K562 (cell line): Measurements from ENCODE around the gene SLC6A13.

Source experiments
- IRF2 ChIP-seq: sonication (generic); formaldehyde crosslinking; IDR thresholded peaks from 2 replicates; pipeline ENCODE4 v1.8.1; 2022; ENCODE audit warnings: mild to moderate bottlenecking, missing genetic modification reagents
- NFATC3 ChIP-seq: fragments of 450-650 bp; IDR thresholded peaks from 2 replicates; pipeline ENCODE4 v1.6.1; 2017; ENCODE audit warnings: mild to moderate bottlenecking
- NR3C1 ChIP-seq: sonication (generic); formaldehyde crosslinking; IDR thresholded peaks from 2 replicates; pipeline ENCODE4 v1.8.1; 2022; ENCODE audit warnings: missing genetic modification reagents
- PHF21A ChIP-seq: fragments of 450-650 bp; IDR thresholded peaks from 2 replicates; pipeline ENCODE4 v1.6.1; 2017; ENCODE audit warnings: low read depth, borderline replicate concordance
- STAG1 ChIP-seq: sonication (generic); formaldehyde crosslinking; IDR thresholded peaks from 2 replicates; pipeline ENCODE4 v1.5.0; 2020; ENCODE audit warnings: missing genetic modification reagents, borderline replicate concordance
- TAF15 ChIP-seq: fragments of 200-400 bp; formaldehyde crosslinking; IDR thresholded peaks from 2 replicates; pipeline ENCODE4 v1.6.1; 2017; ENCODE audit warnings: mild to moderate bottlenecking, low read depth, low read length, moderate library complexity
- TEAD4 ChIP-seq, 2 experiments: sonication (generic) in 1 of 2; formaldehyde crosslinking in 1 of 2; IDR thresholded peaks; 2 replicates each; pipeline versions ENCODE4 v1.6.1 to v1.8.0; 2012 to 2022; ENCODE audit warnings: borderline replicate concordance in 1 of 2, inconsistent platforms in 1 of 2, low read length in 1 of 2, mild to moderate bottlenecking in 1 of 2, missing genetic modification reagents in 1 of 2
- ZNF253 ChIP-seq: fragments of 250-450 bp; sonication (Bioruptor Pico); conservative IDR thresholded peaks from 2 replicates; pipeline ENCODE4 v1.6.1; 2021; ENCODE audit warnings: mild to moderate bottlenecking
- ZNF263 ChIP-seq: sonication (generic); formaldehyde crosslinking; IDR thresholded peaks from 2 replicates; pipeline ENCODE4 v1.8.0; 2022; ENCODE audit warnings: mild to moderate bottlenecking, missing genetic modification reagents, borderline replicate concordance
- TF ChIP-seq, protein P1 (sequence below): fragments of 450-650 bp; formaldehyde crosslinking; IDR thresholded peaks from 2 replicates; pipeline ENCODE4 v1.4.0; 2020; ENCODE audit warnings: mild to moderate bottlenecking, mixed read lengths
- TF ChIP-seq, protein P2 (sequence below), 3 experiments: IDR thresholded peaks in 2 of 3; conservative IDR thresholded peaks in 1 of 3; 2 replicates each; pipeline ENCODE4 v1.5.1; 2011 to 2012; ENCODE audit warnings: low read length in 3 of 3, mild to moderate bottlenecking in 3 of 3, control low read depth in 2 of 3, improper control_type of control experiment in 1 of 3, inconsistent platforms in 1 of 3, low read depth in 1 of 3, mixed read lengths in 1 of 3, moderate library complexity in 1 of 3; ENCODE audit not compliant: insufficient read depth in 2 of 3
- TF ChIP-seq, protein P3 (sequence below): fragments of 150-350 bp; conservative IDR thresholded peaks from 2 replicates; pipeline ENCODE4 v1.6.1; 2014; ENCODE audit warnings: low read length

DNA sequence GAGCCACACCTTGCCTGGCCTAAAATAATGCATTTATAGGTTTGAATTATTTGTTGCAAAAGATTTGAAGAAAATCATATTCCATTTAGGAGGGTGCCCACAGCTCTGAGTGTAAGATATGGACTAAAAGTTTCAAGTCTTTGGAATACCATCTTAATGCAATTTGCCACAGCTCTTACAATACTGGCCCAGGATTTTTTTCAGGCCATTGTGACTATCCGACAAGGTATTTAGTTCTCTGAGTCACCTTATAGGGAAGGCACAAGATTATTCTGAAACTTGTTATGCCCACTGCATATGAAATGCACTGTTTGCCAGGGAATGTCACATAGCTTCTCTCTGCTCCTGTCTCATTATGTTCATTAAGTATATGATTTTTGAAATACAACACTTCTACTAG is 29.6 kb upstream of the SLC6A13 start:
- TF ChIP-seq, protein P1, sequence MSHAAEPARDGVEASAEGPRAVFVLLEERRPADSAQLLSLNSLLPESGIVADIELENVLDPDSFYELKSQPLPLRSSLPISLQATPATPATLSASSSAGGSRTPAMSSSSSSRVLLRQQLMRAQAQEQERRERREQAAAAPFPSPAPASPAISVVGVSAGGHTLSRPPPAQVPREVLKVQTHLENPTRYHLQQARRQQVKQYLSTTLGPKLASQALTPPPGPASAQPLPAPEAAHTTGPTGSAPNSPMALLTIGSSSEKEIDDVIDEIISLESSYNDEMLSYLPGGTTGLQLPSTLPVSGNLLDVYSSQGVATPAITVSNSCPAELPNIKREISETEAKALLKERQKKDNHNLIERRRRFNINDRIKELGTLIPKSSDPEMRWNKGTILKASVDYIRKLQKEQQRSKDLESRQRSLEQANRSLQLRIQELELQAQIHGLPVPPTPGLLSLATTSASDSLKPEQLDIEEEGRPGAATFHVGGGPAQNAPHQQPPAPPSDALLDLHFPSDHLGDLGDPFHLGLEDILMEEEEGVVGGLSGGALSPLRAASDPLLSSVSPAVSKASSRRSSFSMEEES (CRISPR knock-in tag), result no peak
- TF ChIP-seq, protein P2, sequence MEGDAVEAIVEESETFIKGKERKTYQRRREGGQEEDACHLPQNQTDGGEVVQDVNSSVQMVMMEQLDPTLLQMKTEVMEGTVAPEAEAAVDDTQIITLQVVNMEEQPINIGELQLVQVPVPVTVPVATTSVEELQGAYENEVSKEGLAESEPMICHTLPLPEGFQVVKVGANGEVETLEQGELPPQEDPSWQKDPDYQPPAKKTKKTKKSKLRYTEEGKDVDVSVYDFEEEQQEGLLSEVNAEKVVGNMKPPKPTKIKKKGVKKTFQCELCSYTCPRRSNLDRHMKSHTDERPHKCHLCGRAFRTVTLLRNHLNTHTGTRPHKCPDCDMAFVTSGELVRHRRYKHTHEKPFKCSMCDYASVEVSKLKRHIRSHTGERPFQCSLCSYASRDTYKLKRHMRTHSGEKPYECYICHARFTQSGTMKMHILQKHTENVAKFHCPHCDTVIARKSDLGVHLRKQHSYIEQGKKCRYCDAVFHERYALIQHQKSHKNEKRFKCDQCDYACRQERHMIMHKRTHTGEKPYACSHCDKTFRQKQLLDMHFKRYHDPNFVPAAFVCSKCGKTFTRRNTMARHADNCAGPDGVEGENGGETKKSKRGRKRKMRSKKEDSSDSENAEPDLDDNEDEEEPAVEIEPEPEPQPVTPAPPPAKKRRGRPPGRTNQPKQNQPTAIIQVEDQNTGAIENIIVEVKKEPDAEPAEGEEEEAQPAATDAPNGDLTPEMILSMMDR (IDR thresholded peaks at IDR 0.05 in 2 of 3, conservative IDR thresholded peaks at IDR 0.05 in 1 of 3; ENCODE audit: insufficient read depth in 2 of 3, low read depth in 1 of 3, low read length in 3 of 3), result no peak
- no peak for TF ChIP-seq ZNF263 (CRISPR knock-in tag)
- TF ChIP-seq TAF15, result no peak
- no peak for TF ChIP-seq PHF21A
- no peak for TF ChIP-seq TEAD4 (IDR thresholded peaks at IDR 0.05; ENCODE audit: low read length)
- no peak for TF ChIP-seq TEAD4 (CRISPR knock-in tag; IDR thresholded peaks at IDR 0.05; ENCODE audit: borderline replicate concordance)
- TF ChIP-seq NR3C1 (CRISPR knock-in tag), result no peak
- no peak for TF ChIP-seq STAG1 (CRISPR knock-in tag)
- no peak for TF ChIP-seq ZNF253 (CRISPR knock-in tag)
- TF ChIP-seq, protein P3, sequence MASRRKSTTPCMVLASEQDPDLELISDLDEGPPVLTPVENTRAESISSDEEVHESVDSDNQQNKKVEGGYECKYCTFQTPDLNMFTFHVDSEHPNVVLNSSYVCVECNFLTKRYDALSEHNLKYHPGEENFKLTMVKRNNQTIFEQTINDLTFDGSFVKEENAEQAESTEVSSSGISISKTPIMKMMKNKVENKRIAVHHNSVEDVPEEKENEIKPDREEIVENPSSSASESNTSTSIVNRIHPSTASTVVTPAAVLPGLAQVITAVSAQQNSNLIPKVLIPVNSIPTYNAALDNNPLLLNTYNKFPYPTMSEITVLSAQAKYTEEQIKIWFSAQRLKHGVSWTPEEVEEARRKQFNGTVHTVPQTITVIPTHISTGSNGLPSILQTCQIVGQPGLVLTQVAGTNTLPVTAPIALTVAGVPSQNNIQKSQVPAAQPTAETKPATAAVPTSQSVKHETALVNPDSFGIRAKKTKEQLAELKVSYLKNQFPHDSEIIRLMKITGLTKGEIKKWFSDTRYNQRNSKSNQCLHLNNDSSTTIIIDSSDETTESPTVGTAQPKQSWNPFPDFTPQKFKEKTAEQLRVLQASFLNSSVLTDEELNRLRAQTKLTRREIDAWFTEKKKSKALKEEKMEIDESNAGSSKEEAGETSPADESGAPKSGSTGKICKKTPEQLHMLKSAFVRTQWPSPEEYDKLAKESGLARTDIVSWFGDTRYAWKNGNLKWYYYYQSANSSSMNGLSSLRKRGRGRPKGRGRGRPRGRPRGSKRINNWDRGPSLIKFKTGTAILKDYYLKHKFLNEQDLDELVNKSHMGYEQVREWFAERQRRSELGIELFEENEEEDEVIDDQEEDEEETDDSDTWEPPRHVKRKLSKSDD, result no peak
- TF ChIP-seq IRF2, result no peak
- TF ChIP-seq NFATC3, result no peak
